Effector CD8-positive, alpha-beta T cell (primary cell): ENCODE data around the gene CTNND2.

Experiments used
- DNase-seq: peaks from one replicate; lab custom pipeline; 2025; lab: John Stamatoyannopoulos, UW

Gene CTNND2

DNA sequence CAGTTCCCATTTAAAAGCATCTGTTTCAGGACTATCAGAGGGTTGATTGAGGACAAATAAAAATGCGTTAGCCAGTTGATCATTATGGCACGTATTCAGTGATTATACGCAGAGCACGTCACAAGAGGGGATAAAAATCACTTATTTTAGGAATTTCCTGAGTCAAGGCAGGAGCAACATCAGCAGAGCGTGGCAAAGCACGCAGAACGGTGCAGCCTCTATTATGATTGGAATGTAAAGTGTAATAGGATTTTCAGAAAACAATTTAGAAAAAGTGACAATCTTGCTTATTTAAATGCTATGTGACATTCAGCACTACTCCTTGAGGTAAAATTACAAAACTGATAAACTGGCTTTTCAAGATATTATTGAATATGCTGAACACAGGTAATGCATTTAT is 729.7 kb downstream of the CTNND2 start:
- DNase-seq: no peak

DNA sequence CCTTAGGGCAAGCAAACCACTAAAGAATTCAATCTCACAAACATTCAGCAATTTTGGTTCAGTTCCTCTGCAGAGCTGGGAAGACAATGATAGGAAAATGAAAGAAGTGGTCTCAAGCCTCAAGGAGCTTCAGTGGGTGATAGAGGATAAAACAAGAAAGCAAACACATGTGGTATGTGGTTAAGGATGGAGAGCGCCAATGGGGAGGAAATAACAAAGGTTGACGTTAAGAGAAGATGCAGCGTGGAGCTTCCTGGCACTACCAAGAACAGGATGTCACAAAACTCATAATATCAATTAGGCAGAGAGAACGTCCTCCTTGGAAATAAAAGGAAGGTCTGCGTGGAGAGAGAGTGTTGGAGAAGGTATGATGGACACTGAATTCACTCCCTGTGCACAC is 731.8 kb downstream of the CTNND2 start:
- DNase-seq: no peak

DNA sequence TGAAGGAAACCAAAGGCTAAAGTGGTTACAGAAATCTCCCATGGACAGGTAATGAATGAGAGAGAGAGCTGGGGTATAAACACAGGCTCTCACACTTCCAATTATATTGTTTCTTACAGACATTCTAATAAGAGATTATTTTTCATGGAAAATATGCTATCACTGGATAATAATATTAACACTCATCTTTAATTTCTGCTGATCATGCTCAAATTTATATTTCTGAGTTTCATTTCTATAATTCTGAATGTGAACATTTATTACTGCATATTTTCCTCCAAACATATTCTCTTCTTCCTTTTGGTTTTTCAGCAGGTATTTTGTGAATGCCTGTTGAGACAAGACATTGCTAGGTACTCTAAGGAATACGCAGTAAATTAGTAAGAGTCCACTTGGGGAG is 733.0 kb downstream of the CTNND2 start:
- DNase-seq: no peak

DNA sequence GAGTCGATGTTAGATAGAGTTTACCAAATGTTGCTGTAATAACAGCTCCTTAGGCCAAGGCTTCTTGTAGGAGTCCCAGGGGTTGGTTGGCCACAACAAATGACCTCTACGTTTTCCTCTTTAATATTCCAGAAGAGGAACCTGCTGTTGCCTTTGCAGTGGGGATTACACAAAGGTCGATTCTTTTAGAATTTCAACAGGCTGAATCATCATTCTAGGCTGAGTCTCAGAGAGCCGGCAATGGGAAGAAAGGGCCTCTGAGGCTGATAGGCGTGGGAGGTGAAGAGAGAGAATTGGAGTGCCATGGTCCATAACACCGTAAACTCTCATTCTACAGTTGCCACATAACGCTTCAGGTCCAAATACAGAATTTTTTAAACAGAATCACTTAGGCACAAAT is 737.3 kb downstream of the CTNND2 start:
- DNase-seq: no peak

DNA sequence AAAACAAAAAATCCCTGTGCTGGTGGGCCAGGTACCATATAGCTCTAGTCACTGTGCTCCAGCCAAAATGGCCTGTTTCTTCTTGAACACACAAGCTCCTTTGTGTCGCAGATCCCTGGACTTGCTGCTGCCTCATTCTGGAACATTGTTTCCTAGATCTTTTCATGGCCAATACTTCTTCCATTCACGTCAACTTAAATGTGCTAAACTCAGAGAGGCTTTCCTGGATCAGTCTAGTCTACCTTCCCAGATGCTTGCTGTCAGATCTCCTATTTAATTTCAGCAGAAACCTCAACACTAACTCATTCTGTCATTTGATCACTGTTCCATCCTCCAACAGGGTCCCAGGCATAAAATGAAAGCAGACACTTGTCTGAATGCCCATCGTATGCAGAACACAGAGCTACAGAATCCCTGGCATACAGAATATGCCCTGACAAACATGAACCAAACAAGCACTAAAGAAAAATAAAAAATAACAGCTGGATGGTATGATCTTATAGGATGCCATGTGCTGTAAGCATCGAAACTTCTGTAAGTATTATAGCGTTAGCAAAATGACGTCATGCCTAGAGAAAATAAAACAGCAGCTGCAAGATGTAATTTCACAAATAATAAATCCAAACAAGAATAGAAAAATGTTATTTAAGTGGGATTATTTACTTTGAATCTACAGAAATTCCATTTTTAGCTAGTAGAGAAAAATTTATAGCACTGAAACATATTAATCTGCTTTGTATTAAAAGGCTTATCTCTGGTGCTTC is 739.5 kb downstream of the CTNND2 start:
- no peak for DNase-seq

DNA sequence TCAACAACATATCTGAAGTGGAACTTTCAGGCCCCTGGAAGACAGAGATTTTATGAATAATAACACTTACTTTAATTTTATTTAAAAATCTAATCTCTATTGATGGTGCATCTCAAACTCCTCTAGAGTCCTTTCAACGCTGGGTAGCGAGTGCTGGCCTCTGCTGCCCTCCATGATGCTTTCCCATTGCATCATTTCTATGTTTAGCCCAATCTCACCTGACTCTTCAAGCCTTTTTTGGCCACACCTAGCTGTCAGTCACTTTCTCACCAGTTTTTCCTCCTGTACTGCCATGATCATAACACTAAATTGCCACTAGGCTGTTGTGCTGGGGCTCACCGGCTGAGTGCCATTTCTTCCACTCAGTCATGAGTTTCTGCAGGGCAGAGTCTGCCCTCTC is 747.1 kb downstream of the CTNND2 start:
- DNase-seq: no peak

DNA sequence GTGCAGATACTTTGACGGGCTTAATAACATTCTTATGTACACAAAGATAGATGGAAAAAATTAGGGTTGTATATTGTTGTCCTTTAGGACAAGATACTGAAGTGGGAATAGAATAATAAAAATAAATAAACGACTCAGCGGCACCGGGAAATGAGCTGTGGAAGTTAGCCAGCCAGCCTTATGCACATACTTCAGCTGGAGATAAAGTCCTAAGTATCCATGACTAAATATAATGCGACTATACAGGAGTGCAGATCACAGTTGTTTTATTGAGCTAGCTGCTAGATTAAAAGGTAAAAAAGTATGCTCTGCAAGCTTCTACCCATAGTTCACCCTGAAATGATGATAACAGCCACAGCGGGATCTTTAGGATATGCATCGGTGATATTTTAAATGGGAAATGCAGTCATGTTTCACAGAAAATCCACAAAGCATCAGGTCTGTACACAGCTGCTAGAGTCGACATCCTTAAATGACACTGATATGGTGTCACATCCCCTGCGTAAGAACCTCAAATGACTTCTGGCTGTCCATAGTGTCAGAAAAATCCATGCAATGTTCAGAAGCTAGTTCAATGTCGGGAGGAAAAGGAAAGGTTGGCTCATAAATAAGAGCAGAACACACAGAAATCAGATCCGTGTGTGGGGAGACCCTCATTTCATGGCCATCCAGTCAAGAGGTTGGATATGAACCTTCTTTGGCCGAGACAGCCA is 750.4 kb downstream of the CTNND2 start:
- DNase-seq: no peak

DNA sequence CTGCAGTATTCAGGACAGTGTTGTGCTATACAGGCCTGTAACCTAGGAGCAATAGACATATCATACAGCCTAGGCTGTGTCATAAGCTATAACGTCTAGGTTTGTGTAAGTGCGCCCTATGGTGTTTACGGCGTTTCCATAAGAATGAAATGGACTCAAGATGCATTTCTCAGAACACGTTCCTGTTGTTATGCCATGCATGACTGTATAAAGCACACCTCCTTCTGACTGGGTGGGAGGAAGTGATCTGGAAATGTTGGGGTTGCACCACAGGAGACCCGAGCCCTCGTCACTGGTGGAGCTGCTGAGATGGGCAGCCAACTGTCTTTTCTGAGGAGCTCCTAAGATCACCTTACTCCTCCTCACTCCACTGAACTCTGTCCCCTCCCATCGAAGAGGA is 751.9 kb downstream of the CTNND2 start:
- no peak for DNase-seq

DNA sequence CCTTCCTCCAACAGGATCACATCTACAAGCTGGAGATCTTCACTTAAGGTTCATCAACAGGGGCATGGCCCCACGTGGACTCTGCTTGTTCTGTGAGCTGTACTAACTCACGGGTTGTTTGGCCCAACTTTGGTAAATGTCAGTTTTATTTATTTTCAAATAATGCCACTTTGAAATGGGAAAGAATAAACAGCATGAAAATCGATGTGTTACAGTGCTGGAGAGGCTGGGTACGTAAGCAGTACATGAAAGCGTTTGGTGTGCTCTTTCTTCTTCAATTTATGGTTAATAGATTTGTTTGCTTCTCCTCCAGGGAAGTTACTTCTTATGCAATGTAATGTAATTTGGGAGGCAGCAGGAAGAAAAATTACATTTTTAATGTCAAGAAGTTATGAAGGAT is 753.3 kb downstream of the CTNND2 start:
- no peak for DNase-seq

DNA sequence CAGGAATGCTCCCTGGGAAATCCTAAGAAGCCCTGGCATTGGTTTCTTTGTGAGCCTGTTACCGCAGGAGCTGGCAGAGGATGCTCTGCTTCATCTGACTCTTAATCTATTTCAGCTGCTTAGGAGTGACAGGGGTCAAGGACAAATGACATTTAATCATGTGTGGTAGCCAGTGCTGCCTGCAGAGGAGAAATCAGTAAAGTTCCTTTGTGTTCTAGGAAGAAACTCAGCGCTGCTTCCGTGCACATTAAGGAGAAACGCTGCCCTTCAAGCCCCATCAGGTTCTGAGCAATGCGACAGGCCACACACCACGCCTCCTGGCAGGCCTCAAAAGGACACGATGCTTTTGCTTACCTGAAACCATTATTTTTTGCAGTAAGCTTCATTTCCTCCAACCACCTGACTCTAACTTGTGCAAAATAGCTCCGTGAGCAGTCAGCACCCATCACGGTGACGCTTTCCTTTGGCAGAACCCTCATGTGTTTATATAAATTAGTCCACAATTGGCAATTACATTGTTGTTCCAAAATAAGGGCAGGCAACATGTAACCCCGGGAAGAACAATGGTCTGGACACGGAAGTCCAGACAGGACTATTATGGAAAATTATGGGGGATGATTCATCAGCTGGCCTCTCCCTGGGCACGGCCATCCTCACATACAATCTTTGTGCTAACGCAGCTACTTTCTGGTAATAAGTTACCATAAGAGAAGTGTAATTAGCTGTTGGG is 755.3 kb downstream of the CTNND2 start:
- no peak for DNase-seq

DNA sequence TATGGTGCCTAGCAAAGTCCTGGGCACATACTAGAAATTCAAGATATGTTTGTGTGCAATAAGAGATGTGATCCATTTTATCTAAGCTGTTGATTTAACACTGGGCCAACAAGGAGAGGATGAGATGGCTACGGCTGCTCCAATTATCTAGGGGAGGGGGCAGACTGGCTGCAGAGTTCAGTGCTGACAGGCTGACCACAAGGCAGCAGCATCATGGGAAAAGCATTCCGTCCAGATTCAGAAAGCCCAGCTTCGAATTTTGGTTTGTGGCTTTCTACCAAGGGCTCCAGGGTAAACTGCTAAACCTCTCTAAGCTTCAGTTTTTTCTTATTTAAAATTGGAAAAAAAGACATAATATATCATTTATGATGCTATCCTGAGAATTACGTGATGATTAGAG is 758.1 kb downstream of the CTNND2 start:
- DNase-seq: no peak

DNA sequence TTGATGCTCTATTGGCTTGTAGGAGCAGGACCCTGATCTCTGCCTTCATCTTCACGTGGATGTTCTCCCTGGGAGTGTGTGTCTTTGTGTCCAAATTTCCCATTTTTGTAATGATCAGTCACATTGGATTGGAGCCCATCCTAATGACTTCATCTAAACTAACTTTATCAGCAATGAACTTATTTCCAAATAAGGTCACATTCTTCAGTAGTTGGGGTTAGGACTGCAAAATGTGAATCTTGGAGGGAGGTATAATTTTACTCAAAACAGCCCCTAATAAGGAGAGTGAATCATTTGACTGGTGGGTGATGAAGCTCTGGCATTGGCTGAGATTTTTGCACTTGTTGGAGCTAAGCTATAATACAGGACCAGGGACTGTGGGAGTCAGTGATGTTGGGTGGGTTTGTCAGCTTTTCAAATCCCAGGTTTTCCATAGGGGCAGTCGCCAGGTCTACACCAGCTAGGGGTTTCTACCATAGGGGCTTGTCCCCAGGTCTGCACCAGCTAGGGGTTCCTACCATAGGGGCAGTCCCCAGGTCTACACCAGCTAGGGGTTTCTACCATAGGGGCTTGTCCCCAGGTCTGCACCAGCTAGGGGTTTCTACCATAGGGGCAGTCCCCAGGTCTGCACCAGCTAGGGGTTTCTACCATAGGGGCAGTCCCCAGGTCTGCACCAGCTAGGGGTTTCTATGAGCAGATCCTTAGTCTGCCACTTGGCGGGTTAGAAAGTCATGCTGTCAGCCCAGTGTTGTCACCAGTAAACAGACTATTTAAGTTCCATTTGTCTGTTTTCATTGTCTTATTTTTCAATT is 760.6 kb downstream of the CTNND2 start:
- no peak for DNase-seq

DNA sequence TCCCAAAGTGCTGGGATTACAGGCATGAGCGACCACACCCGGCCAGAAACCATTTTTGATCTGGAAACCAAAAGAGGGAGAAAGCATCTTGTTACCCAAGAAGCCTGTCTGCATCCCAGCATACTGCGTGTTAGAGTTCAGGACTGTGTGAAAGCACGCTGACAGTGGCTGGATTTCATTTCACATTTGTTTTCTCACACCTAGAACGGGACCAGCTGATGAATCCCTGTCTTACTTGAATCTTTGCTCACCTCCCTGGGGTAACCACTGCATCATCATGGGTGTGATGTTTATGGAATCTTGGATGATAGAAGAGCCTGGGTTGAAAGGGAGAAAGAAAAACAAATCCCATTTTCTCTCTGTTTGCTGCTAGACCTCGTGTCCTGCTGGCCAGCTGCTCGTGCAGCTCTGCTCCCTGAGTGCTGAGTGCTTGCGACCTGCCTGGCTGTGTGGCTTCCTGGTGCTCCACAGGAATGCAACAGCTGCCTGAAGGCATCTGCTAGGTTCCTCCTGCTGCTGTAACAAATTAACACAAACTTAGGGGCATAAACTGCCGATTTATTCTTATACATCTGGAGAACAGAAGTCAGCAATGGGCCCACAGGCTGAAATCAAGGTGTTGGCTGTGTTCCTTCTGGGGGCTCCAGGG is 764.9 kb downstream of the CTNND2 start:
- DNase-seq: no peak

DNA sequence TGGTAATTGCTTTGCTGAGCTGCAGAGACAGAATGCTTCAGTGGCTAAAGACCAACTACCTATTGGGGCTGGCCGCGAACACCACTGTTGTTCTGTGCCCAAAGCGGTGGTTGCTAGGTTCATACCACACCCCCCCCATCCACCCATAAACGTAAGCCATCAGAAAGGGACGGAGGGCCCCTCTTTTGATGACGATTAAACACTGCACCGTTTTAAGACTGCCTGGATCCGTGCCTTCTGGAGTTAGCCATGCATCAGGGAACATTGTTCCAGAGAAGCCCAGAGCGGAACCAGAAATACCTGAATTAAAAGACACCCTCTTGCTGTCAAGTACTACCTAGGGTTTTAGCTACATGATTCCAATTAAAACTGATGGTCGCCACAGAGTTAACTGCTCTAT is 774.1 kb downstream of the CTNND2 start:
- DNase-seq: no peak

DNA sequence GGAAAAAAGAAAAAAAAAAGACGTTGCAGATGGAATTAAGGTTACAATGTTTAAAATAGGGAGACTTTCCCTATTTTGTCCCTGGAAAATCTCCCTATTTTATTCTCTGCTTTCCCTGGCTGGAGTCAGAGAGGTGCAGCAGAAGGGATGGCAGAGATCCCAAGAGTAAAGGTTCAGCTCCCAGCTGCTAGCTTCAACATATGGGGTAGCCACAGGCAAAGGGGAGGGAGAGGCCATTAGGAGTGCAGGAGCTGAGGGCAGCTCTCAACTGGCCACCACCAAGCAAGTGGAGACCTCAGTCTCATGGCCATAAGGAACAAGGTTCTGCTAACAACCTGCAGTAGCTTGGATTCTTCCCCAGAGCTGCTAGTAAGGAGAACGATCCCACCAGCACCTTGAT is 776.2 kb downstream of the CTNND2 start:
- no peak for DNase-seq

DNA sequence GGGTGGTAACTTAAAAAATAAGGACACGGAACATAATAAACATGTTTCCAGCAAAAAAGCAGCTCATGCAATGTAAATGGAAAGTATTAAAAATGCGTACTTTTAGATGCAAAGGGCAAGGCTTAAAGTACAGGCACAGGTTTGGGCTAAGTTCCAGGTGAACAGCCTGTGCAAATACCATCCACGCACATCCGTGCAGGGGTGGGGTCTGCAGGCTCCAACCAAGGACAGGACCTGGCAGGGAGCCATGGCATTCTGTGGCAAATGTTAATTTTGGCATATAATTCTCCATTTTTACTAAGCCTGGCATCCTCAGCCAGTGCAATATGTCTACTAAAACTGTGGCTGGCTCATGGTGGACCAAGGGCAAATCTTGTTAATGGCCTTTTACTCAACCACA is 777.4 kb downstream of the CTNND2 start:
- no peak for DNase-seq

DNA sequence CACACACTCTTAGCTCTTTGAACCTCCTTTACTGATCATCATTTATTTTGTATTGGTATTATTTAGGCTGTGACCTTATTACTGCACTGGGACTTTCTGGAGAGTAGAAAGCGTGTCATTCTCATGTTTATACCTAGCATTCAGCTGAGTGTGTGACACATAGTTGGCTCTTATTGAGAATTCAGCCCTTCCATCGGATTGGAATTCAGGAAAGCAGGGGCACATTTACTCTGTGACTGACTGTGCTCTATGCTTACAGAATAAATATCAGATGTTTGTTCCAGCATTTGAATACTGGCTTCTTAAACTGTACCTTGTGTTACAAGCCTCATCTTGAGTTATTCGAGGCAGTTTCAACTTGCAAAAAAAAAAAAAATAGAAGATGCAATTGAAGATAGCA is 782.4 kb downstream of the CTNND2 start:
- DNase-seq: no peak

DNA sequence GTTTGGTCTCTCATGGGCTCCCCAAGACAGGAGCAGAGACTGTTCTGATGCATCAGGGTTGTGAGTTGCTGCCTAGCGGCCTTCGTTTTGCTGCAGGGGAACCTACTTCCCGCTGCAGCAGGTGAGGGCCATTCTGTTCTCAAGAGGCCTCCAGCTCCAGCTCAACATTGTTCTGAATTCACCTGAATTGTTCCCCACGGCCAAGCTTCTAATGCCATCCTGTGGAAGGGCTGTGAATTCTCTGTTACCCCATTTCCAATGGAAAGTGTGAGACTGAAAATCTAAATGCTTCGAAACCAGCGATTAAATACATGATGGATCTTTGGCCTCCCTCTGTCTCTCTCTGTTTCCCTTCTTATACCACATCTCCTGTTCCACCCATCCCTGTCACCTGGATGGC is 794.1 kb downstream of the CTNND2 start:
- no peak for DNase-seq

DNA sequence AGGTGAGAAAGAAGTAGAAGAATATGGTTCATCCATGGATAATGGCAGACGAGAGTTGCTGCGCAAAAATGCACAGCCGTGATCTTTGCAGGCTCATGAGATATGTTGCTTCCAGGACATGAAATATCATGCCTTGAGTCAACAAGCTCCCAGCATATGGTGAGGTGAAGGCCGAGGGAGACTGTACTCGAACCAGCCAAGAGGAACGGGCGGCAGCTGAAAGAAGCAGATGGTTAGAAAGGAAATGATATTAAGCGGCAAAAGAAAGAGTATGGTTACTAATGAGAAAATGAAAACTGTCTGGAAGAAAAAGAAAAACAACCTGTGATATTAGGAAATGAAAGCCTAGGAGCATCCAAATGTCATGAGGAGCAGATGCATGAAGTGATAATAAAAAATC is 798.5 kb downstream of the CTNND2 start:
- no peak for DNase-seq

DNA sequence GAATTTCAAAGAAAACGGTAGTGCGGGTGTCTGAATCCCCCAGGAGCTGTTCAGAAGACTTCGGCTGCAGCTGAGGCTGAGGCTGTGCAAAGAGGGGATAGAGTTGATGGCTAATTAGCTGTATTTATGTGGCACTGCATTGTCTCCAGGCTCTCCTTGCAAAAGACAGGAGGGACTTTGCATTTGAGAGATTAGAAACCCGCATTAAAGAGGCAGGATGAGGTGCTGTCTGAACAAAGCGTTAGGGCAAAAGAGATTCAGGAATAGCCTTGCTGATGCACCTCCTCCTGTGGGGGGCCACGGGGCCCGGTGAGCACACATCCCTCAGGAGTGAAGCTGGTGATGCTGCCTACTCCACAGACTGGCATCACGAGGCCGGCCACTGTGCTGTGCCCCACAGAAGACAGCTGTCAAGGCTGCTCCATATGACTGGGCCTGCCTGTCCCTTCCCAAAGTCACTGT is 799.6 kb downstream of the CTNND2 start:
- no peak for DNase-seq

DNA sequence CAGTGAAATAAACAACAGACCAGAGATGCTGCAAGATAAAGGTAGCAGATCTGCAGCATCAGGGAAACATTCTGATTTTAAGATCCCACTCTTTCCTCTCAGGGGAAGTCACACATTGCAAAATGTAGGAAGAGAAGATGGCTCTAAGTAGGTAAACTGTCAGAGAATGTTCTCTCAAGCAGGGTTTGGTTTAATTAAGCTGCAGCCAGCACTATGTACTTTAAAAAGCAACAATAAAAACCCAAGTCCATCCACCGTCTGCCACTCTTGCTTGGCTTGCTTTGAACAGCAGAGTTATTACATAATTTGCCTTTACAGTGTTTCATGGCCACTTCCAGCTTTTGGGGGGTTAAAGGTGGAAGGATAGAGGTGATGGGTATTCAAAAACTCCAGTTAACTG is 800.0 kb downstream of the CTNND2 start:
- no peak for DNase-seq

DNA sequence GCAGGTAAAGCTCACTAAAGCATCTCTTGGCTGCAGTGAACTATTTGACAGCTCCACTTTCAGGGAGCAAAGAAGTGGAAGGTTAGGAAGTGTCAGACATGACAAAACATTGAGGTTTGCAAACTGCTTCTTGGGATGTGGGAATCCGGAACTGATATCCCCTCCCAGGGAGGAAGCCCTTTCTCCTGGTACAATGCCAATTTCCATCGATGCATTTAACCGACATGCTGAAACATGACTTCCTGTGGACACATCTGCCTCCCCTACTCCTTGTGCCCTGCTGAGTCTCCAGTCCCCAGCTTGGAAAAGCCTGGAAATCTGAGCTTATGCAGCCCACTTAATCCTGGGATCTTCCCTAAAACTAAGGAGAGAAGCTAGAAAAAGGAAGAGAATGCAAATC is 820.1 kb downstream of the CTNND2 start:
- DNase-seq: no peak
